GM12878 (cell line): ENCODE measurements around the gene OPCML. TPM values are rescaled to one million over a fixed set of nuclear protein-coding genes. Genes with fewer than 3 reads are reported as not detected.

Experiments
- ATAC-seq: fragments of 200-7000 bp; cut with Tn5 transposase; 3 replicates; pipeline ENCODE4 v1.9.1; 2020; ENCODE audit warnings: mild to moderate bottlenecking, moderate library complexity
- BruUV-seq: library from RNA; stranded (reverse); fragments of 400-500 nt; replicated peaks from 2 replicates; lab custom pipeline; 2021; lab: Mats Ljungman, UMichigan
- CTCF ChIA-PET: fragments of 300-600 bp; sonication (Branson Sonifier 250); formaldehyde crosslinking; extraction: SDS; loops from one replicate; lab custom pipeline; 2021; ENCODE audit warnings: inconsistent platforms; lab: Yijun Ruan, JAX
- POLR2A ChIA-PET: fragments of 350-600 bp; formaldehyde crosslinking; extraction: SDS; loops from one replicate; lab custom pipeline; 2021; ENCODE audit warnings: inconsistent platforms; lab: Charles Lee
- RAD21 ChIA-PET: fragments of 300-600 bp; sonication (Branson Sonifier 250); formaldehyde crosslinking; loops from one replicate; lab custom pipeline; 2023; ENCODE audit warnings: antibody characterized with exemption; ENCODE audit not compliant: unreplicated experiment; lab: Charles Lee
- SMC1A ChIA-PET: fragments of 300-600 bp; sonication (Branson Sonifier 250); formaldehyde crosslinking; loops from one replicate; lab custom pipeline; 2023; ENCODE audit not compliant: unreplicated experiment, uncharacterized antibody; lab: Charles Lee
- DNase-seq: peaks from one replicate; pipeline ENCODE4 v3.0.0-alpha.2; 2011; ENCODE audit warnings: low read depth, low spot score
- FAIRE-seq: peaks from 3 replicates; lab custom pipeline; 2011; peaks lifted over from hg19 to GRCh38; lab: Jason Lieb, UNC
- H2AFZ ChIP-seq: 2 replicates; pipeline ENCODE4 v1.6.0; 2011; ENCODE audit warnings: low read depth, low read length, control low read depth; ENCODE audit not compliant: control insufficient read depth
- H3K27ac ChIP-seq: 2 replicates; pipeline ENCODE4 v1.5.1; 2011; ENCODE audit warnings: control low read depth; ENCODE audit not compliant: control insufficient read depth, insufficient read depth
- H3K27me3 ChIP-seq, 2 experiments: replicated peaks in 1 of 2; 2 replicates each; pipeline versions ENCODE4 v1.6.0 to v1.6.1; 2011; ENCODE audit warnings: low read length in 1 of 2; ENCODE audit not compliant: control insufficient read depth in 2 of 2, insufficient read depth in 2 of 2
- H3K36me3 ChIP-seq, 2 experiments: 2 replicates each; pipeline ENCODE4 v1.5.1; 2011; ENCODE audit warnings: low read length in 1 of 2; ENCODE audit not compliant: control insufficient read depth in 2 of 2, insufficient read depth in 2 of 2
- H3K4me1 ChIP-seq: 2 replicates; pipeline ENCODE4 v1.6.1; 2011; ENCODE audit warnings: mild to moderate bottlenecking, low read length, moderate library complexity, mixed read lengths; ENCODE audit not compliant: control insufficient read depth, insufficient read depth
- H3K4me2 ChIP-seq: 2 replicates; pipeline ENCODE4 v1.6.0; 2011; ENCODE audit warnings: control low read depth; ENCODE audit not compliant: control insufficient read depth, insufficient read depth
- H3K4me3 ChIP-seq: fragments of 200-600 bp; sonication (generic); 2 replicates; pipeline ENCODE4 v1.5.1; 2016
- H3K79me2 ChIP-seq: 2 replicates; pipeline ENCODE4 v1.6.0; 2011; ENCODE audit warnings: low read length; ENCODE audit not compliant: control insufficient read depth, insufficient read depth
- H3K9ac ChIP-seq: 2 replicates; pipeline ENCODE4 v1.8.0; 2011; ENCODE audit warnings: low read length, control low read depth, mixed read lengths; ENCODE audit not compliant: control insufficient read depth, insufficient read depth
- H3K9me3 ChIP-seq: replicated peaks from 3 replicates; pipeline ENCODE4 v1.5.1; 2011; ENCODE audit warnings: mild to moderate bottlenecking, low read length; ENCODE audit not compliant: control insufficient read depth, insufficient read depth
- H4K20me1 ChIP-seq: 2 replicates; pipeline ENCODE4 v1.6.0; 2011; ENCODE audit not compliant: control insufficient read depth, insufficient read depth
- IKZF1 ChIP-seq: fragments of 450-650 bp; conservative IDR thresholded peaks from 2 replicates; pipeline ENCODE4 v1.6.1; 2017; ENCODE audit warnings: antibody characterized with exemption, mild to moderate bottlenecking
- MEF2B ChIP-seq: fragments of 450-650 bp; IDR thresholded peaks from 2 replicates; pipeline ENCODE4 v1.6.1; 2018; ENCODE audit warnings: mild to moderate bottlenecking, moderate library complexity; ENCODE audit not compliant: partially characterized antibody, poor library complexity, severe bottlenecking
- MTA3 ChIP-seq: IDR thresholded peaks from 2 replicates; pipeline ENCODE4 v1.6.1; 2012; ENCODE audit warnings: low read length, inconsistent platforms, borderline replicate concordance
- NBN ChIP-seq: fragments of 450-650 bp; IDR thresholded peaks from 2 replicates; pipeline ENCODE4 v1.6.1; 2016
- PAX5 ChIP-seq: IDR thresholded peaks from 2 replicates; pipeline ENCODE4 v1.6.1; 2011; ENCODE audit warnings: low read depth, low read length, borderline replicate concordance
- RB1 ChIP-seq: fragments of 450-650 bp; formaldehyde crosslinking; IDR thresholded peaks from 2 replicates; pipeline ENCODE4 v1.6.1; 2017; ENCODE audit warnings: mild to moderate bottlenecking, borderline replicate concordance
- TARDBP ChIP-seq: IDR thresholded peaks from 2 replicates; pipeline ENCODE4 v1.6.1; 2016; ENCODE audit warnings: borderline replicate concordance
- TCF3 ChIP-seq: IDR thresholded peaks from 2 replicates; pipeline ENCODE4 v1.6.1; 2012; ENCODE audit warnings: low read depth, mild to moderate bottlenecking, low read length, borderline replicate concordance; ENCODE audit not compliant: insufficient read depth
- ZNF24 ChIP-seq: fragments of 450-650 bp; IDR thresholded peaks from 2 replicates; pipeline ENCODE4 v1.6.1; 2017; ENCODE audit warnings: antibody characterized with exemption, mild to moderate bottlenecking
- WGBS: methylation state at CpG from one replicate; pipeline ENCODE4 v1.1.6; 2016; ENCODE audit warnings: low lambda C conversion rate; ENCODE audit not compliant: insufficient replicate concordance, insufficient coverage; ENCODE audit errors: missing lambda C conversion rate; 5-methylcytosine and 5-hydroxymethylcytosine counted together
- in situ Hi-C: fragments of 300-500 bp; cut with MboI; formaldehyde crosslinking; loops from 9 replicates; pipeline ENCODE4 v1.14.3; 2018; ENCODE audit warnings: mixed read lengths
- intact Hi-C: fragments of 100-400 bp; cut with micrococcal nuclease; formaldehyde crosslinking; loops from one replicate; pipeline ENCODE4 v1.14.2; 2022; ENCODE audit not compliant: unreplicated experiment
- polyA plus RNA-seq, 11 experiments: library from polyadenylated mRNA; depleted of rRNA in 4 of 11; unstranded in 6 of 11; stranded (reverse) in 5 of 11; fragments of >200 nt; fragmentation: Nextera tagmentation in 4 of 11; fragmentation: Illumina TruSeq in 1 of 11; extraction: Ambion mirVana in 4 of 11; extraction: Trizol in 1 of 11; gene quantifications; 1 replicate in 1 of 11; 2 replicates in 10 of 11; pipeline versions ENCODE4 v1.2.1 to v1.2.3, GENCODE V29; 2011 to 2016; ENCODE audit warnings: inconsistent platforms in 2 of 11, missing spikeins in 2 of 11, low read depth in 1 of 11
- total RNA-seq, 4 experiments: library from RNA; depleted of rRNA in 3 of 4; stranded (reverse); fragments of >200 nt in 3 of 4; fragmentation: Illumina TruSeq in 1 of 4; extraction: Trizol in 1 of 4; gene quantifications; 2 replicates each; pipeline versions ENCODE4 v1.2.1 to v1.2.3, GENCODE V29; 2013 to 2021
- TF ChIP-seq, protein P1 (sequence below): IDR thresholded peaks from 2 replicates; pipeline ENCODE4 v1.6.1; 2011; ENCODE audit warnings: low read depth, mild to moderate bottlenecking, low read length, moderate library complexity, borderline replicate concordance; ENCODE audit errors: extremely low read depth

The OPCML gene
- total and polyA plus RNA-seq, 10 of the 15 experiments (the other 5 are each of a cell fraction or from before 2014, with no cell fraction given): 0.84 TPM; not detected in 9

- TF ChIP-seq ZNF24: no peak
- TF ChIP-seq, protein P1, sequence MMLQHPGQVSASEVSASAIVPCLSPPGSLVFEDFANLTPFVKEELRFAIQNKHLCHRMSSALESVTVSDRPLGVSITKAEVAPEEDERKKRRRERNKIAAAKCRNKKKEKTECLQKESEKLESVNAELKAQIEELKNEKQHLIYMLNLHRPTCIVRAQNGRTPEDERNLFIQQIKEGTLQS: no peak
- no peak for DNase-seq
- no peaks in the 10 kb centered on the region for H3K36me3 ChIP-seq
- no peak overlapping the region for H3K4me2 ChIP-seq
- intact Hi-C loops: no loop called here
- no peaks in the 10 kb centered on the region for H3K9me3 ChIP-seq
- BruUV-seq: no TSS peak
- in situ Hi-C loops: no loop called here
- no peak overlapping the region for H3K9ac ChIP-seq
- ChIA-PET RAD21 (no interaction called here), POLR2A (no interaction called here), CTCF (no interaction called here), SMC1A (no interaction called here)
- ATAC-seq: no peak
- H2AFZ ChIP-seq: no peak overlapping the region
- no peak overlapping the region for H3K27ac ChIP-seq
- no peaks in the 10 kb centered on the region for H3K4me1 ChIP-seq
- WGBS: 0% methylated on average over 2 of the region's 2 CpGs
- H4K20me1 ChIP-seq: no peaks in the 10 kb centered on the region
- H3K27me3 ChIP-seq: no peaks in the 10 kb centered on the region
- FAIRE-seq: no peak
- H3K79me2 ChIP-seq: no peaks in the 10 kb centered on the region
- no peak overlapping the region for H3K4me3 ChIP-seq
These were observed 479.8 kb downstream of the OPCML start for GRCh38 chr11:133052537-133052936.

DNA sequence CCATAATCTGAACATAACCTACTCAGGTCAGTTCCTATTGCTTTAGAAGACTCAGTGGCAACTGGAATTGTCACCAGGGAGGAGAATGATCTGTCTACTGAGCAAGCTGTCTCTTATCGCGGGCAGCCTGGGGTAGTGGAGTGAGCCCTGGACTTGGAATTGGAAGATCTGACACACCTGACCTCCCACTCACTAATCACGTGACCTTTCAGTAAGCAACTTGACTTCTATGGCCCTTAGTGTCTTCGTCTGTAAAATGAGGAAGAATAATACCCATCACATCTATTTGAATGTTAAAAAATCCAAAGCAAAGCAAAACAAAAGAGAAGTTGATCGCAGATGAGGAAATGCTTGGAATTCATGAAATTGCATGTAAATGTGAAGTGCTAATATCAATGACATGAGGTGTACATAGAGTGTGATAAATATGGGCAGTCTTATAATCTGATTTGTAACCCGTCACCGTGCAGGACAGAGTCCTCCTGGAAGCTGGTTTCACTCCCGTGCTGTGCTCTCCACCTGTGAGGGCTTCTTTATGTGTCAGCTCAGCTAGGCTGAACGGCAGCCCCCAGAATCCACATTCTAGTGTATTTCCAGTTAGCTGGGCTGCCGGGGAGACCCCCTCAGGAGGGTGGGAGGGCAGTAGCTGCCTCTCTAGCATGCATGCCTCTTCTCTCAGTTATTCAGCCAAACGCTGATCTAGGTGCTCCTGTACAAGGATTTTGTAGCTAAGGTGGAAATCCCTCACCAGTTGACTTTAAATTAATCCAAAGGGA lies 482.9 kb downstream of the OPCML start:
- 39% methylated on average over 11 of the region's 11 CpGs for WGBS
- SMC1A ChIA-PET: no interaction called here
- peaks cover 3% of the 10 kb centered on the region in 2 experiments; a peak in 3 of 4 replicates for H3K27me3 ChIP-seq
- TF ChIP-seq MEF2B (no peak), TARDBP (no peak), NBN (no peak), RB1 (no peak), PAX5 (no peak), MTA3 (no peak), TCF3 (no peak), IKZF1 (no peak)
- RAD21 ChIA-PET: no interaction called here
- no peaks in the 10 kb centered on the region; the same call in 2 of the 3 replicates for H3K9me3 ChIP-seq
- DNase-seq (no peak), ATAC-seq (no peak), FAIRE-seq (no peak)
- POLR2A ChIA-PET: no interaction called here
- no peak overlapping the region for H2AFZ ChIP-seq
- no peaks in the 10 kb centered on the region for H3K36me3 ChIP-seq
- H3K9ac ChIP-seq: no peak overlapping the region
- intact Hi-C loops (no loop called here), in situ Hi-C loops (no loop called here)
- H3K4me2 ChIP-seq: no peak overlapping the region
- CTCF ChIA-PET: interaction anchor here (0.8 to 1.2 kb wide), 2 partner anchors 15 to 84 kb away, joined by 3 read pairs; no protein-coding TSS in a partner anchor
- no TSS peak for BruUV-seq
- no peaks in the 10 kb centered on the region for H4K20me1 ChIP-seq
- H3K4me1 ChIP-seq: no peaks in the 10 kb centered on the region
- H3K79me2 ChIP-seq: no peaks in the 10 kb centered on the region
- no peak overlapping the region for H3K27ac ChIP-seq
- H3K4me3 ChIP-seq: no peak overlapping the region
